H9 (cell line): ENCODE measurements around the gene HBZ. TPM values are rescaled to one million over a fixed set of nuclear protein-coding genes. Genes with fewer than 3 reads are reported as not detected.
"Not testable (repeated sequence)": the region's sequence is repeated elsewhere in the genome, so short reads cannot be mapped to it uniquely, and the experiment has no call there.

Experiments used
- DNase-seq: peaks from one replicate; pipeline ENCODE4 v3.0.0-alpha.2; 2017
- H2AFZ ChIP-seq: one replicate; pipeline ENCODE4 v1.6.1; 2013; ENCODE audit warnings: mild to moderate bottlenecking, low read length, control low read depth, moderate library complexity
- H2AK5ac ChIP-seq: 2 replicates; pipeline ENCODE4 v1.6.1; 2013; ENCODE audit warnings: low read length, control low read depth, mixed read lengths; ENCODE audit not compliant: insufficient read length
- H2BK120ac ChIP-seq: one replicate; pipeline ENCODE4 v1.6.1; 2013; ENCODE audit warnings: low read depth, mild to moderate bottlenecking, low read length, control low read depth, inconsistent platforms; ENCODE audit not compliant: poor library complexity, severe bottlenecking
- H2BK12ac ChIP-seq: 2 replicates; pipeline ENCODE4 v1.6.1; 2013; ENCODE audit warnings: low read length, control low read depth, mixed read lengths, low read depth; ENCODE audit not compliant: insufficient read length
- H2BK15ac ChIP-seq: 2 replicates; pipeline ENCODE4 v1.6.1; 2013; ENCODE audit warnings: low read depth, low read length, control low read depth
- H2BK20ac ChIP-seq: one replicate; pipeline ENCODE4 v1.6.1; 2013; ENCODE audit warnings: low read depth, mild to moderate bottlenecking, low read length, control low read depth, inconsistent platforms; ENCODE audit not compliant: poor library complexity, severe bottlenecking
- H2BK5ac ChIP-seq: 2 replicates; pipeline ENCODE4 v1.6.1; 2013; ENCODE audit warnings: low read length, control low read depth, mixed read lengths; ENCODE audit not compliant: insufficient read length
- H3K14ac ChIP-seq: 2 replicates; pipeline ENCODE4 v1.6.1; 2013; ENCODE audit warnings: low read length, control low read depth; ENCODE audit not compliant: insufficient read depth
- H3K18ac ChIP-seq: 2 replicates; pipeline ENCODE4 v1.6.1; 2013; ENCODE audit warnings: low read depth, mild to moderate bottlenecking, mixed read lengths, low read length, control low read depth; ENCODE audit not compliant: insufficient read length
- H3K23ac ChIP-seq: 2 replicates; pipeline ENCODE4 v1.6.1; 2013; ENCODE audit warnings: low read length, control low read depth, mixed read lengths, low read depth; ENCODE audit not compliant: insufficient read length
- H3K23me2 ChIP-seq: 2 replicates; pipeline ENCODE4 v1.6.1; 2013; ENCODE audit warnings: low read depth, mild to moderate bottlenecking, mixed read lengths, low read length, control low read depth; ENCODE audit not compliant: insufficient read length, poor library complexity, severe bottlenecking
- H3K27ac ChIP-seq: 2 replicates; pipeline ENCODE4 v1.5.1; 2013; ENCODE audit warnings: low read length, control low read depth, mixed read lengths, low read depth; ENCODE audit not compliant: insufficient read length
- H3K27me3 ChIP-seq: 2 replicates; pipeline ENCODE4 v1.6.1; 2013; ENCODE audit warnings: low read length, control low read depth, inconsistent platforms; ENCODE audit not compliant: insufficient read depth
- H3K4ac ChIP-seq: 2 replicates; pipeline ENCODE4 v1.6.1; 2013; ENCODE audit warnings: low read depth, mild to moderate bottlenecking, control low read depth, inconsistent platforms, low read length, moderate library complexity
- H3K4me1 ChIP-seq: 2 replicates; pipeline ENCODE4 v1.6.1; 2013; ENCODE audit warnings: low read length, control low read depth, inconsistent platforms; ENCODE audit not compliant: insufficient read depth
- H3K4me2 ChIP-seq: 2 replicates; pipeline ENCODE4 v1.6.1; 2013; ENCODE audit warnings: low read length, control low read depth, mixed read lengths; ENCODE audit not compliant: insufficient read length, insufficient read depth
- H3K56ac ChIP-seq: 2 replicates; pipeline ENCODE4 v1.6.1; 2013; ENCODE audit warnings: low read depth, mild to moderate bottlenecking, mixed read lengths, low read length, control low read depth; ENCODE audit not compliant: insufficient read length
- H3K79me1 ChIP-seq: 2 replicates; pipeline ENCODE4 v1.6.1; 2013; ENCODE audit warnings: low read depth, mild to moderate bottlenecking, moderate library complexity, low read length, control low read depth, inconsistent platforms; ENCODE audit not compliant: insufficient read depth, poor library complexity, severe bottlenecking
- H3K79me2 ChIP-seq: 2 replicates; pipeline ENCODE4 v1.6.1; 2013; ENCODE audit warnings: low read length, control low read depth, inconsistent platforms; ENCODE audit not compliant: insufficient read depth
- H3K9ac ChIP-seq: 2 replicates; pipeline ENCODE4 v1.6.1; 2013; ENCODE audit warnings: low read length, control low read depth, mixed read lengths; ENCODE audit not compliant: insufficient read length; ENCODE audit errors: extremely low read depth
- H3K9me3 ChIP-seq: one replicate; pipeline ENCODE4 v1.6.1; 2013; ENCODE audit warnings: low read depth, low read length, inconsistent platforms; ENCODE audit not compliant: control insufficient read depth
- H3T11ph ChIP-seq: one replicate; pipeline ENCODE4 v1.6.1; 2013; ENCODE audit warnings: mild to moderate bottlenecking, low read length, control low read depth, inconsistent platforms
- H4K20me1 ChIP-seq: one replicate; pipeline ENCODE4 v1.6.1; 2013; ENCODE audit not compliant: control insufficient read depth, insufficient read length, insufficient read depth
- H4K5ac ChIP-seq: 2 replicates; pipeline ENCODE4 v1.6.1; 2013; ENCODE audit warnings: low read depth, mild to moderate bottlenecking, mixed read lengths, low read length, control low read depth; ENCODE audit not compliant: insufficient read length
- H4K8ac ChIP-seq: replicated peaks from 2 replicates; pipeline ENCODE4 v1.6.1; 2013; ENCODE audit warnings: low read length, control low read depth, mixed read lengths, low read depth; ENCODE audit not compliant: insufficient read length
- H4K91ac ChIP-seq: 2 replicates; pipeline ENCODE4 v1.6.1; 2013; ENCODE audit warnings: low read depth, mild to moderate bottlenecking, moderate library complexity, mixed read lengths, low read length, control low read depth; ENCODE audit not compliant: insufficient read length
- H3K27ac Mint-ChIP-seq, 3 experiments: 2 replicates in 2 of 3; 3 replicates in 1 of 3; pipeline ENCODE4 v1.8.0; 2020 to 2021; ENCODE audit warnings: mixed read lengths in 3 of 3, mild to moderate bottlenecking in 1 of 3, moderate library complexity in 1 of 3
- H3K27me3 Mint-ChIP-seq: 2 replicates; pipeline ENCODE4 v1.8.0; 2021; ENCODE audit warnings: low read depth, mild to moderate bottlenecking, moderate library complexity, mixed read lengths
- H3K36me3 Mint-ChIP-seq, 3 experiments: 2 replicates in 2 of 3; 3 replicates in 1 of 3; pipeline ENCODE4 v1.8.0; 2020 to 2021; ENCODE audit warnings: low read depth in 3 of 3, mixed read lengths in 3 of 3; ENCODE audit not compliant: insufficient read depth in 1 of 3
- H3K4me1 Mint-ChIP-seq, 2 experiments: 2 replicates each; pipeline ENCODE4 v1.8.0; 2020; ENCODE audit warnings: mixed read lengths in 2 of 2
- H3K4me3 Mint-ChIP-seq, 2 experiments: 2 replicates in 1 of 2; 3 replicates in 1 of 2; pipeline ENCODE4 v1.8.0; 2020 to 2021; ENCODE audit warnings: mild to moderate bottlenecking in 2 of 2, mixed read lengths in 2 of 2, moderate library complexity in 1 of 2
- H3K9me3 Mint-ChIP-seq, 2 experiments: 2 replicates in 1 of 2; 3 replicates in 1 of 2; pipeline ENCODE4 v1.8.0; 2020; ENCODE audit warnings: mild to moderate bottlenecking in 2 of 2, mixed read lengths in 2 of 2, moderate library complexity in 1 of 2
- WGBS: extraction: QIAGEN DNeasy Blood & Tissue Kit; methylation state at CpG from one replicate; pipeline ENCODE4 v1.1.7; 2013; ENCODE audit warnings: missing lambda C conversion rate, low lambda C conversion rate, mixed read lengths; ENCODE audit not compliant: insufficient read length; ENCODE audit errors: extremely low coverage; 5-methylcytosine and 5-hydroxymethylcytosine counted together
- total RNA-seq: library from RNA; stranded (reverse); gene quantifications from 2 replicates; pipeline ENCODE4 v1.2.1, GENCODE V29; 2021

HBZ gene
- total RNA-seq, 1 experiment from 2014 or later = not detected

DNA sequence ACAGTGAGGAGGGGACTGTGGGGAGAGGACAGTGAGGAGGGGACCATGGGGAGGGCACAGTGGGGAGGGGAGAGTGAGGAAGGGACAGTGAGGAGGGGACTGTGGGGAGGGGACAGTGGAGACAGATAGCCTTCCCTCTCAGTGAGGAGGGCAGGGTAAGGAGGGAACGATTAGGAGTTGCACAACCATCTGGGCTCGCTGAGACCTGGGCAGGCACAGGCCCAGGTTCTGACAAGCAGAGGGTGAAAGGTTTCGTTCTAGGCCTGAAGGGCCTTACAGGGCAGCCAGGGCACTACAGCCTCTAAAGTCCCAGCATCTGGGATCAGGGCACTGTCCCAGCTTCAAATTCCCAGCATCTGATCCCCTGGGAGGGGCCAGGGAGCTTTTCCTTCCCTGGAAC is 11.3 kb downstream of the HBZ start:
- H4K20me1 ChIP-seq, H3K23me2 ChIP-seq, H3K9me3 ChIP-seq, H3K4me1 ChIP-seq, H2BK12ac ChIP-seq, H4K5ac ChIP-seq, H3K14ac ChIP-seq, H3K27ac ChIP-seq, H3K79me1 ChIP-seq, H2BK20ac ChIP-seq, H2AK5ac ChIP-seq, H2AFZ ChIP-seq, H3K79me2 ChIP-seq, H3K23ac ChIP-seq, DNase-seq, H4K8ac ChIP-seq, H3K4me3 Mint-ChIP-seq, H3K4ac ChIP-seq, H2BK5ac ChIP-seq, H3K36me3 Mint-ChIP-seq, H3K27ac Mint-ChIP-seq, H2BK120ac ChIP-seq, H3K4me2 ChIP-seq, H3K18ac ChIP-seq, H3T11ph ChIP-seq, H4K91ac ChIP-seq, H3K56ac ChIP-seq, H3K9me3 Mint-ChIP-seq, H2BK15ac ChIP-seq, H3K9ac ChIP-seq: not testable (repeated sequence)
- Mint-ChIP-seq H3K27me3 (peaks cover 71% of the 10 kb centered on the region), H3K4me1 (peaks cover 14 to 21% of the 10 kb centered on the region in 2 experiments)
- peaks cover 33% of the 10 kb centered on the region for H3K27me3 ChIP-seq
- WGBS = no CpG with 5 or more reads among the region's 3 CpGs

- not testable (repeated sequence) for H4K5ac ChIP-seq, H2BK5ac ChIP-seq, H2BK12ac ChIP-seq, H2AFZ ChIP-seq, H3K9ac ChIP-seq, H2BK15ac ChIP-seq, H3K27ac Mint-ChIP-seq, H3K23ac ChIP-seq, H2AK5ac ChIP-seq, H3K79me1 ChIP-seq, H3K9me3 ChIP-seq, H3K23me2 ChIP-seq, H3K4me3 Mint-ChIP-seq, H3K27ac ChIP-seq, H2BK20ac ChIP-seq, H3K9me3 Mint-ChIP-seq, H3K79me2 ChIP-seq, H4K8ac ChIP-seq, H3K18ac ChIP-seq, H2BK120ac ChIP-seq, H3T11ph ChIP-seq, H3K14ac ChIP-seq, H3K4me1 ChIP-seq, H3K4me2 ChIP-seq, H4K20me1 ChIP-seq, H3K36me3 Mint-ChIP-seq, H3K56ac ChIP-seq, DNase-seq, H4K91ac ChIP-seq, H3K4ac ChIP-seq
- peaks cover 33% of the 10 kb centered on the region for H3K27me3 ChIP-seq
- WGBS = no CpG with 5 or more reads among the region's 80 CpGs
- Mint-ChIP-seq H3K27me3 (peaks cover 72% of the 10 kb centered on the region), H3K4me1 (peaks cover 17 to 21% of the 10 kb centered on the region in 2 experiments)
Observed at GRCh38 chr16:164134-164823, 11.8 kb downstream of the HBZ start.
